Body of pancreas (tissue), 4 donors: ENCODE results near the gene NEO1. TPM values are rescaled to one million over a fixed set of nuclear protein-coding genes. Genes with fewer than 3 reads are reported as not detected.

Experiments used
- ATAC-seq: fragments of 150-250 bp; one replicate; pipeline ENCODE4 v1.9.1; 2016
- DNase-seq, 4 donors: peaks; one replicate each; pipeline ENCODE4 v3.0.0-alpha.2; 2019
- H3K27ac ChIP-seq, 4 donors: fragments of 200-600 bp; sonication (generic); 1 replicate in 3 of 4; 2 replicates in 1 of 4; pipeline versions ENCODE4 v1.5.1 to v1.6.1; 2016 to 2019; ENCODE audit warnings: mild to moderate bottlenecking in 1 of 4, mixed read lengths in 1 of 4, moderate library complexity in 1 of 4
- H3K27me3 ChIP-seq, 2 donors: fragments of 200-600 bp; sonication (generic); one replicate each; pipeline ENCODE4 v1.6.0; 2016; ENCODE audit warnings: mild to moderate bottlenecking in 1 of 2
- H3K36me3 ChIP-seq, 2 donors: fragments of 200-600 bp; sonication (generic); replicated peaks in 1 of 2; 2 replicates each; pipeline ENCODE4 v1.5.1; 2016; ENCODE audit warnings: low read depth in 2 of 2; ENCODE audit not compliant: insufficient read depth in 1 of 2
- H3K4me1 ChIP-seq: fragments of 200-600 bp; sonication (generic); one replicate; pipeline ENCODE4 v1.6.0; 2016
- H3K4me3 ChIP-seq, 2 donors: fragments of 200-600 bp; sonication (generic); 1 replicate in 1 of 2; 2 replicates in 1 of 2; pipeline ENCODE4 v1.5.1; 2016 to 2019
- H3K9me3 ChIP-seq, 3 donors: fragments of 200-600 bp; sonication (generic); 1 replicate in 2 of 3; 2 replicates in 1 of 3; pipeline ENCODE4 v1.5.1; 2016
- CTCF ChIP-seq, 7 experiments: fragments of 450-650 bp in 4 of 7; fragments of 200-600 bp in 3 of 7; sonication (generic) in 3 of 7; IDR thresholded peaks; one replicate each; pipeline ENCODE4 v1.5.1; 2016 to 2019; ENCODE audit warnings: antibody characterized with exemption in 7 of 7
- POLR2A ChIP-seq, 3 donors: fragments of 450-650 bp; IDR thresholded peaks; one replicate each; pipeline ENCODE4 v1.6.1; 2016; ENCODE audit warnings: antibody characterized with exemption in 3 of 3, mild to moderate bottlenecking in 2 of 3
- WGBS, 2 donors: methylation state at CpG; one replicate each; pipeline ENCODE4 v1.1.5; 2017; 5-methylcytosine and 5-hydroxymethylcytosine counted together
- intact Hi-C: fragments of 100-400 bp; cut with DNase I; formaldehyde crosslinking; loops from one replicate; pipeline ENCODE4 v1.15.1; 2023
- total RNA-seq, 2 donors: library from RNA; depleted of rRNA; stranded (reverse); fragments of >200 nt; gene quantifications; one replicate each; pipeline ENCODE4 v1.1.0, GENCODE V29; 2016

NEO1 gene
- total RNA-seq, 2 donors from 2014 or later: 18.2 to 29.7 TPM

- no peaks in the 10 kb centered on the region for H3K27me3 ChIP-seq
- no peak overlapping the region for H3K27ac ChIP-seq
- no peak for ATAC-seq
- WGBS, 2 donors: 66 to 72% methylated on average over 5 of the region's 5 CpGs
- H3K4me3 ChIP-seq: no peak overlapping the region
- TF ChIP-seq CTCF (IDR thresholded peaks at IDR 0.05) (no peak), POLR2A (IDR thresholded peaks at IDR 0.05) (no peak)
- intact Hi-C loops: no loop called here
- no peaks in the 10 kb centered on the region for H3K9me3 ChIP-seq
- no peaks in the 10 kb centered on the region for H3K4me1 ChIP-seq
- H3K36me3 ChIP-seq: no peaks in the 10 kb centered on the region
- no peak for DNase-seq
These were observed 86.9 kb downstream of the NEO1 start for GRCh38 chr15:73139041-73139743.

- Histone ChIP-seq H3K36me3 (no peaks in the 10 kb centered on the region), H3K4me3 (no peak overlapping the region), H3K27me3 (no peaks in the 10 kb centered on the region), H3K27ac (no peak overlapping the region), H3K4me1 (no peaks in the 10 kb centered on the region), H3K9me3 (no peaks in the 10 kb centered on the region)
- ATAC-seq (no peak), DNase-seq (no peak)
- intact Hi-C loops: no loop called here
- 91 to 92% methylated on average over 5 of the region's 5 CpGs for WGBS, 2 donors
- no peak for TF ChIP-seq CTCF (IDR thresholded peaks at IDR 0.05)
- TF ChIP-seq POLR2A (IDR thresholded peaks at IDR 0.05): no peak
These were observed 87.7 kb downstream of the NEO1 start for GRCh38 chr15:73139744-73140553.

- TF ChIP-seq CTCF (IDR thresholded peaks at IDR 0.05) (no peak), POLR2A (IDR thresholded peaks at IDR 0.05) (no peak)
- WGBS, 2 donors: 62 to 64% methylated on average over 3 of the region's 3 CpGs
- no peaks in the 10 kb centered on the region for H3K9me3 ChIP-seq
- H3K4me1 ChIP-seq: no peaks in the 10 kb centered on the region
- no peak for DNase-seq
- H3K4me3 ChIP-seq: no peak overlapping the region
- ATAC-seq: no peak
- no peaks in the 10 kb centered on the region for H3K36me3 ChIP-seq
- intact Hi-C loops: no loop called here
- no peak overlapping the region for H3K27ac ChIP-seq
- no peaks in the 10 kb centered on the region for H3K27me3 ChIP-seq
These were observed 89.1 kb downstream of the NEO1 start for GRCh38 chr15:73141216-73141900.

GRCh38 chr15:73142802-73143762 is 90.8 kb downstream of the NEO1 start:
- no peak overlapping the region for H3K4me3 ChIP-seq
- intact Hi-C loops: no loop called here
- WGBS, 2 donors: 90 to 93% methylated on average over 12 of the region's 12 CpGs
- H3K4me1 ChIP-seq: no peaks in the 10 kb centered on the region
- ATAC-seq (no peak), DNase-seq (no peak)
- H3K36me3 ChIP-seq: no peaks in the 10 kb centered on the region
- no peaks in the 10 kb centered on the region for H3K9me3 ChIP-seq
- TF ChIP-seq POLR2A (IDR thresholded peaks at IDR 0.05) (no peak), CTCF (IDR thresholded peaks at IDR 0.05) (no peak)
- H3K27ac ChIP-seq: no peak overlapping the region
- H3K27me3 ChIP-seq: no peaks in the 10 kb centered on the region
